GM12874 (cell line): Measurements from ENCODE around the gene CNOT6.

Source experiments
- TF ChIP-seq, protein P1 (sequence below): IDR thresholded peaks from 2 replicates; pipeline ENCODE4 v1.5.1; 2011; ENCODE audit warnings: low read depth, mild to moderate bottlenecking, control low read depth, low read length, moderate library complexity; ENCODE audit not compliant: insufficient read depth

CNOT6 gene

DNA sequence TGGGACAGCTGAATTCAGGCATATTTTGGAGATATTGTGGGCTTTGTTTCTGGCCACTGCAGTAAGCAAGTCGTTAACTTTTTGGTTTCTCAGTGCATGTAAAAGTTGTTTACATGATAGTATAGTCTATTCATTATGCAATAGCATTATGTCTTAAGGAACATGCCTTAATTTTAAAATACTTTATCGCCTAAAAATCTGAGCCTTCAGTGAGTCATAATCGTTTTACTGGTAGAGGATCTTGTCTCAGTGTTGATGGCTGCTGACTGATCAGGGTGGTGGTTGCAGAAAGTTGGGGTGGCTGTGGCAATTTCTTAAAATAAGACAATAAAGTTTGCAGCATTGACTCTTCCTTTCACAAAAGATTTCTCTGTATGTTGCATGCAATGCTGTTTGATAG is 92.0 kb downstream of the CNOT6 start:
- TF ChIP-seq, protein P1, sequence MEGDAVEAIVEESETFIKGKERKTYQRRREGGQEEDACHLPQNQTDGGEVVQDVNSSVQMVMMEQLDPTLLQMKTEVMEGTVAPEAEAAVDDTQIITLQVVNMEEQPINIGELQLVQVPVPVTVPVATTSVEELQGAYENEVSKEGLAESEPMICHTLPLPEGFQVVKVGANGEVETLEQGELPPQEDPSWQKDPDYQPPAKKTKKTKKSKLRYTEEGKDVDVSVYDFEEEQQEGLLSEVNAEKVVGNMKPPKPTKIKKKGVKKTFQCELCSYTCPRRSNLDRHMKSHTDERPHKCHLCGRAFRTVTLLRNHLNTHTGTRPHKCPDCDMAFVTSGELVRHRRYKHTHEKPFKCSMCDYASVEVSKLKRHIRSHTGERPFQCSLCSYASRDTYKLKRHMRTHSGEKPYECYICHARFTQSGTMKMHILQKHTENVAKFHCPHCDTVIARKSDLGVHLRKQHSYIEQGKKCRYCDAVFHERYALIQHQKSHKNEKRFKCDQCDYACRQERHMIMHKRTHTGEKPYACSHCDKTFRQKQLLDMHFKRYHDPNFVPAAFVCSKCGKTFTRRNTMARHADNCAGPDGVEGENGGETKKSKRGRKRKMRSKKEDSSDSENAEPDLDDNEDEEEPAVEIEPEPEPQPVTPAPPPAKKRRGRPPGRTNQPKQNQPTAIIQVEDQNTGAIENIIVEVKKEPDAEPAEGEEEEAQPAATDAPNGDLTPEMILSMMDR = no peak

- TF ChIP-seq, protein P1 = no peak
Measured at GRCh38 chr5:180586870-180587269, 92.7 kb downstream of the CNOT6 start.

DNA sequence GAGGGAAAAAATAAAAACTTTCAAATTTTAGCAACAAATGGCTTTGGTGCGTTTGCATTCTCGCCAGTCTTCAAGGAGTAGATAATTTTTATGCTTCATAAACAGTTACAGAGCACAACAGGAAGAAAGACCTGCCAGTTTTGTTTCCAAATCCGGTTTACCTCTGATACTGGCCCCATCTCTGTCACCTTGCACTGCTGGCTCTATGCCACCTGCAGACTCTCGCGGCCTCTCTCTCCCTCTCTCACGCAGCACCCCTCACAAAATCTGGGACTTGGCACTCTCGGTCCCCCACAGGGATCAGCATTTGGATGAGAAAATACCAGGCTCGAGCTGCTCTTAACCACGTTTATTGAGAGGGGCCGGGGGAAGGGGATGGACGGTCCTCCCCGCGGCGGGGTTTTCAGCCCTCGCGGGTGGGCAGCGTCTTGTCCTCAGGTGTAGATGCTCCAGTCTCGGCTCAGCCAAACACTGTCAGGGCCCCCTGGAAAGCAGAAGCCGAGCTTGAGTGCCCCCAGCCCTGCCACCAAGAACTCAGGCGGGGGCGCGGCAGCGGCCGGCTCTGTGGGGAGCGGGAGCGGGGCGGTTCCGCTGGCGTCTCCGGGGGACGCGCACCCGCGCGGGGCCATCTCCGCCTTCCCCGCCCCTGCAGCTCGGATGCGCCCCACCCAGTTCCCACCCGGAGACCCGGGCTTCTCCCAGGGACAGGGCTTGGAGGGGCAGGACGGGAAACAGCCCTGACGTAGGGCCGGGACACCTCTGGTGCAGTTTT is 95.8 kb downstream of the CNOT6 start:
- TF ChIP-seq, protein P1 = no peak

- TF ChIP-seq, protein P1 = no peak
Measured at GRCh38 chr5:180590543-180591310, 96.5 kb downstream of the CNOT6 start.

- TF ChIP-seq, protein P1 = no peak
Measured at GRCh38 chr5:180591311-180591887, 97.2 kb downstream of the CNOT6 start, which contains the start of gene SCGB3A1. Gene SCGB3A1, minus strand, starts transcription at chr5:180591499. Its CDS starts 37 bp downstream, at chr5:180591462.

DNA sequence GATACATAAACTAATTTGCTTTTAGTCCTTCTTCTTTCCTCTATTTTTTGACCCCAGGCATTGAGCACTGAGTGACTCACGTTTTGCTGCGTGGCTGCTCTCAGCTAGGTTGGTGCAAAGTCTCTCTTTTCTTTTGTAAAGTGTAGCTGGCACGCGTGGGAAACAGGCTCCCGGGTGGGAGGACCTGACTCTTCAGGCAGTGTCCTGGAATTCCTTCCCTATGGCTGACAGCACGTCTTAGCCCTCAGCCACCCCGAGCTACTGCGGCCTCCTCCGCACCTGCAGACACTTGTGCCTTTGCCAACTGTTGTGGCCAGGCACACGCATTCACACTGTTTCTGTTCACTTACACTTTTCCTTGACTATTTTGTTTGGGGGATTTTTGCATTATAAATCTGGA is 98.0 kb downstream of the CNOT6 start:
- TF ChIP-seq, protein P1 = no peak
